SK-N-DZ (cell line): Measurements from ENCODE around the gene NKX6-1. TPM values are rescaled to one million over a fixed set of nuclear protein-coding genes. Genes with fewer than 3 reads are reported as not detected.

Source experiments
- DNase-seq: peaks from one replicate; pipeline ENCODE4 v3.0.0-alpha.2; 2015; ENCODE audit warnings: low spot score
- polyA plus RNA-seq, 2 experiments: library from polyadenylated mRNA; depleted of rRNA; stranded (reverse); fragments of >200 nt; gene quantifications; 2 replicates each; pipeline ENCODE4 v1.2.3, GENCODE V29; 2014

Gene NKX6-1
- not detected in 2 replicates for polyA plus RNA-seq (2014; cell fraction: cytosol; rRNA removed)
- polyA plus RNA-seq (2014; cell fraction: nucleus; rRNA removed): not detected in 2 replicates

GRCh38 chr4:84498935-84499623 is at the start of gene NKX6-1:
TSS of gene NKX6-1 (minus strand) at chr4:84499292. CDS start at chr4:84498228, 1,064 bp downstream.
- DNase-seq: peak; percentile 74

DNA sequence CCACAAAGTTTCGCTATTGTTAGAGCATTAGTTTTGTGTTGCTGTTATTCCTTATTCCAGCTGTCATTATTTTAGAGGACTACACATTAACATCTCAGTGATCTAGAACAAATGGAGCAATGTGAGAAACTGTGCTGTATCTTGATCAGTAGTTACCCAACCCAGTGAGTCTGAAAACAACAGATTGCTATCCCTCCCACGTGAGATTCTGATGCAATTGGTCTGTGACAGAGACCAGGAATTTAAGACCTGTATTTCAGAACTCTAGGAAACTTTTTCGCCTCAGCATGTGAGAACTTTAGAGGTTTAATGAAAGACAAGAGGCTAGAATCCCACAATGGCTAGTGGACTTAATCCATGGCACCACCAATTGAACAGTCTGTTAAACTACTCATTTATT is 48.1 kb upstream of the NKX6-1 start:
- DNase-seq: no peak

GRCh38 chr4:84545093-84545492 is 46.0 kb upstream of the NKX6-1 start:
- no peak for DNase-seq

GRCh38 chr4:84535901-84536300 is 36.8 kb upstream of the NKX6-1 start:
- DNase-seq: no peak

GRCh38 chr4:84531689-84532088 is 32.6 kb upstream of the NKX6-1 start:
- no peak for DNase-seq

GRCh38 chr4:84530871-84531270 is 31.8 kb upstream of the NKX6-1 start:
- DNase-seq: no peak

- peak; percentile 76 for DNase-seq
These were observed 31.4 kb upstream of the NKX6-1 start for GRCh38 chr4:84530454-84530853.

DNA sequence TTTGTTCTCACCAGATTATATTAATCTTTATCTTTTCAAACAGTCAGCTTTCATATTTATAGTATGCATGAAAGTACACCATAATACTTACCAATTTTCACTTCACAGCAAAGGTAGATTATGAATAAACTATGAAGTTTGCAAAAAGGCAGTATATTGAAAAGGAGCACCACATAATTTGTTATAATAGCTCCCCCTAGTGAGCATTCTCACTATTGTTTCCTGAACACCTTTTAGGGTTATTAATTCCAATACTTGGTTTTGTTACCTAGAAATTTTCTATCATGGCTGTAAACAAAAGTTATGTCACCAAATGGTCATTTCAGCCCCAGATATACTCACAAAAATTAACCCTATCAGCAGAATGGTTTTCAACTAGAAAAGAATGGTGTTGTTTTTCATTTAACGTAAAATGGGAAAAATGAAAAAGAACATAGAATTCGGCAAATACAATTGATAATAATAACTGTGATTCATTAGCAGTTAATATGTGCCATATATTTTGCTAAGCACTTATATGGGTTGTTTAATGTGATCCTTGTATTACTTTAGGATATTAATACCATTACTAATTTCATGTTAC is 30.2 kb upstream of the NKX6-1 start:
- DNase-seq: peak; percentile 31

DNA sequence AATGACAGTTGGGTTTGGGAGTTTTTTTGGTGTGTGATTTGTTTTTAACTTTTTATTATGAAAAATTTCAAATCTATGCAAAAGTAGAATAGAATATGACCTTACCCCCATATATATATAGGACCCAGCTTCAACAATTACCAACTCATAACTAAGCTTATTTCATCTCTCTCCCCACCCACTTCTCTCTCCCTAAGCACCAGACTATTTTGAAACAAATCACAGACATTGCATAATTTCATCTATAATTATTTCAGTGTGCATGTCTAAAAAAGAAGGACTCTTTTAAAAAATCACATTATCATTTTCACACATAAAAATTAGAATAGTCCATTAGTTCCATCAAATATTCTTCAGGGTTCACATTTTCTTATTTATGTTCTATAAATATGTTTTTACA is 28.3 kb upstream of the NKX6-1 start:
- no peak for DNase-seq

DNA sequence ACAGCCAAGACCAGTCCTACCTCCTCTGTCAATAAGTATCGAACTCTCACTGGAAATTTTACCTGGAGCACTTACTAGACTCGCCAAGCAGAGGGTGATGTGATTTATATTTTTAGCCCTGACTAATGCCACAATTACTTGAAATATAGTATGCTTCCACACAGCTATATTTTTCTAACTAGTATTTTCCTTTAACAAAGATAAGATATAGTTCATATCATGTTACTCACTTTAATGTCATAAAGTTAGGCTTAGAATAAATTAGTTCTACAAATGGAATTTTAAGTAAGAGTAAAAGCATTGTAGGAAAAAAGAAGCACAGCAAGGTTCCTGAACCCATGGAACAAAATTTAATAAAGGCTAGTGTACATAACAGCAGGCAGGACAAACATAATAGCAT is 16.0 kb upstream of the NKX6-1 start:
- DNase-seq: no peak

DNA sequence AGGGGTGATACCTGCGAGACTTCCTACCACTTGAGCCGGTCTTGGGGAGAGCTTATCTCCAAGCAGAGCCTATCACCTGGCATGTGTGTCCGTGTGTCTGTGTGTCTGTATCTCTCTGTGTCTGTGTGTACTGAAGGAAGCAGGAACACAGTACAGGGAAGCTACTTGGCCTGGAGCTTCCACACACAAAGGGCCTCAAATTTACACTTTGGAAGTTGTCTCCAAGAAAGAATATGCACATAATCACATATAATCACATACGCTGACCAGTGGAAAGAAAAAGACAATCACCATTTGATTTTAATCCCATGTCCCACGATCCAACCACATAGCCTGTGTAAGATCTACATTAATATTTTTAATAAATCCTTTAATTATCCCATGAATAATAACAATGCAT is 13.2 kb upstream of the NKX6-1 start:
- no peak for DNase-seq

DNA sequence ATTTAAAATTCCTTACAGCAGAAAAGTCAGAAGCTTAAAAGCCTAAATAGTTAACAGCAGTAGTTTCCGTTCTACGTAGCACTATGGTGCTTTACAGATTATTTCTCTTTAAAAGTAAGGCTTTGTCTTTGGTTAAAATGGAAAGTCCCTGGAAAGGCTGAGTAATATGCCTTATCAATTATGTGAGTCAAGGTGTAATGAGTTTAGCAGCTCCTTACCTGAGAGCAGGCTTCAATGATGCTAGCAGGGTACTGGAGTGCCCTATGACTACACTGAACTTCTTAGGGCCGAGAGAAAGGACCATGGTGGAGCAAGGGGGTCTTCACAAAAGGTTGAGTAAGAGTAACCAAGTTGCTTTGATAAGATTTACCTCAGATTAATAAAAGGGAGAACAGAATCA is 12.6 kb upstream of the NKX6-1 start:
- no peak for DNase-seq

DNA sequence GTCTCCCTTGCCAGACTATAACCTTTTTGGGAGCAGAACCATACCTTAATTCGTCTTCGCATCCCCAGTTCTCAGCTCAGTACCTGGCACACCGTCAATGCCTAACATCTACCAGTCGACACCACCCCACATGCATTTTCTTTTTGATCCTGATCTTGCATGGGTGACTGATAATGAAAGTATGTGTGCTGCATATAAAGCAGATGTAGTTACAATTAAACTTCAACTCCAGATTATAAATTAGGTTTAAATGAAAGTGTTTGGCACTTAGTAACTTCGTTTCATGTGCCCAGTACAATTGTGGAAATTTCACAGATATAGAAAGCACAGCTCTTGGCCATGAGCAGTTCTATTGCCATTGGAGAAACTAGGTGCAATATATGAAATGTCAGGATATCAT is 8.8 kb upstream of the NKX6-1 start:
- no peak for DNase-seq

- no peak for DNase-seq
These were observed 5.7 kb upstream of the NKX6-1 start for GRCh38 chr4:84504821-84505220.

- DNase-seq: peak; percentile 65
These were observed 4.7 kb upstream of the NKX6-1 start for GRCh38 chr4:84503495-84504437.

GRCh38 chr4:84502955-84503373 is 3.9 kb upstream of the NKX6-1 start:
- DNase-seq: no peak

- no peak for DNase-seq
These were observed 3.4 kb upstream of the NKX6-1 start for GRCh38 chr4:84502333-84502954.

DNA sequence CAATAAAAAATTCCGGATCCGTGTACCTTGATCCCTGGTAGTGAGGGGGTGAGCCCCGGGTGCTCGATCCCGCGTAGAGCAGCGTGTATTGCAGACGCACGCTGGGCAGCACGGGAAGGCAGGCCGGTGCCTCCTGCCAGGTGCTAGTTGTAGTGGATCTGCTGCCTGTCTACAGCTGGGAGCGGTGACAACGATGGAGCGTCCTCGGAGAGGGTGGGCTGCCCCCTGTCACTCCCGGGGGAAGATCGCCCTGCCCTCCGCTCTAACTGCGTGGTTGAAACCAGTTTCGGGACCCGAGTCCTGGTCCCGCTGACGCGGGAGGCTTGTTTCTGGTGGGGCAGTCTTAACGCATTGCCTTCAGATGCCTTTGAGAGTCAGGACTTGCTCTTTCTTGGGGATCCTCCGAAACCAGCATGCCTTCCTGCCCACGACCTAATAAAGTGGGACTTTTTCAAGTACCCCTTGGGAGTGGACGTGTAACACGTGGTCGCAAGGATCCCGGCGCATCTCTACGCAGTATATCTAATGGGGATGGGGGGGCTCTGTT is 2.7 kb upstream of the NKX6-1 start:
- no peak for DNase-seq

- no peak for DNase-seq
These were observed 2.1 kb upstream of the NKX6-1 start for GRCh38 chr4:84501202-84501503.

DNA sequence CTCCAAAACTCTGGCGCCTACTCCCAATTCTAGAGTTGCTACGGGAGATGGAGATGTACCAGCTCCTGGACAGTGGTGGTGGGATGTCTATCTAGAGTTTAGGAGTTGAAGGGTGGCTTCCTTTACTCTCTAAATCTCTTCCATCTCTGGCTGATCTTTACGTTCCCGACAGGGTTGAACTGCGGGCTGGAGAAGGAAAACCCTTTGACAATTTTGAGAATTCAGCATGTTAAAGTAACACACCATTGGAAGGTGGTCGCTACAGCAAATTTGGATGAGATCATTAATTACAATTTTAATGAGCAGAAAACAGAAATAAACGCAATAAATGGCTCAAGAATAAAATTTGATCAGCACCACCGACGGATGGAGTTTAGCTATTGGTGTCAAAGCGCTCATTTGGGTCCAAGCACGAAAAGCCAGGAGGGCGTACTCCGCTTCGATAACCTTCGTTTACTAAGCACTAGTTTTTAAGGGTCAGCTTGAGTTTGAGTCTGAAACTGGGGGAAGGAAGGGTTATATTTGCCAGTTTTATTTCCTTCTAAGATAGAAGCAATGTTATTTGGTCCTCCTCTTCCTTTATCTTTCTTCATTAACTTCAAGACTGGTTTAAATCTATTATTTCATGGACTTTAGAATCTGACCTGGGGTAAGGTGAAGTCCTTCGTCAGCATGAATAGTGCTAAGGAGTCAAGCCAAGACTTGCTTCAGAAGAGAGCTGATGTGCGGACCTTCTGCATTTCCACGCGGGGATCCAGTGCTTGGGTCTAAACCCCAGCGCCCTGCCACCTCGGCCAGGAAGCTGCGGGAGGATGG is 1.5 kb upstream of the NKX6-1 start:
- no peak for DNase-seq

DNA sequence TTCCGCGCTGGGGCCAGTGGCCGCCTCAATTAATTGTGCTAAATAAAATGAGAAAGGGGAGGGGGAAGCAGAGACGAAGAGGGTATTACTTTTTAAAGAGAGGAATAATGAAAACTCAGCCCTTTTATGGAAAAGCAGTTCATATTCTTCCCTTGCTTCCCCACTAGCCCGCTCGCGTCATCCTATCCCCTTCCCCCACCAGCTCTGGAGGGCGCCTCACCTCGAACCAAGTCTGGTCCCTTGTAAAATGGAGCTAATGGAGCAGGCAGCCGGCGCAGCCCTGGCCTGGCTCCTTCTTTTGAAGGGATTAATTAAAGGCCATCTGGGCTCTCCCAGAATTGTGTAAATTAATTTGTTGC is 511 bp upstream of the NKX6-1 start:
- no peak for DNase-seq
